Stimulated activated CD8-positive, alpha-beta memory T cell treated with anti-CD3 and anti-CD28 coated beads, Interleukin-12 subunit alpha, Interleukin-12 subunit beta, amount 100 ng/mL, for 4 hours (primary cell): Measurements from ENCODE around the gene DHRS12.

Source experiments
- DNase-seq: peaks from one replicate; pipeline ENCODE4 v3.0.0-alpha.2; 2020; ENCODE audit warnings: low read depth

DHRS12 gene

DNA sequence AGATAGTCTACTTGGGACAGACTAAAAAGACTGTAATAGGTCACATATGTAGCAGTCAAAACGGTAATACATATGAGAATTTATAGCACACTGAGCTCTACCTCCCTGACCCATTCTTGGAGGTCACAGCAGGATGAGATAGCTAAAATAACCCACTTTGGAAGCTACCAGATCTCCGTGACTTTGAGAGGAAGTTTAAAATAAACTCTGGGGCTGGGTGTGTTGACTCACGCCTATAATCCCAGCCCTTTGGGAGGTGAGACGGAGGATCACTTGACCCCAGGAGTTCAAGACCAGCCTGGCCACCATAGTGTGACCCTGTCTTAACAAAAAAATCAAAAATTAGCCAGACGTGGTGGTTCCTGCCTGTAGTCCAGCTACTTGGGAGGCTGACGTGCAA lies 45.3 kb downstream of the DHRS12 start:
- DNase-seq = no peak

DNA sequence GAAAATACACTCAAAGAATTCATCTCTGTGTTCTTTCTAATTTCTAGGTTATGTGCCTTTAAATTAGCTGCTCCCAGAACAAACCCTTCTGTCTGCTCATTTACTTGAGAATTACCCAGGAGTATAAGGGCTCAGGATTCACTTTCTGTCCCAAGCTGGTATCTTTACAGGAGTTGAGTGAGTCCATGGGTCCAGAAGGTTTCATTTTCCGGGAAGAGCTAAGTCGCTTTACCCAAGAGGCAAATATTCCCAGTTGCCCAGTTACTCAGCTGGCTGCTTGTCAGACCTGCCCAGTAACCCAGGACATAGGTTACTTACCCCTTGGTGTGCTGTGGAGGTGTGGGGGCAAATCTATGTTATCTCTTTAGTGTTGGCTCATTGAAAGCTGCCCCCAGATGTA lies 47.3 kb downstream of the DHRS12 start:
- DNase-seq = no peak

DNA sequence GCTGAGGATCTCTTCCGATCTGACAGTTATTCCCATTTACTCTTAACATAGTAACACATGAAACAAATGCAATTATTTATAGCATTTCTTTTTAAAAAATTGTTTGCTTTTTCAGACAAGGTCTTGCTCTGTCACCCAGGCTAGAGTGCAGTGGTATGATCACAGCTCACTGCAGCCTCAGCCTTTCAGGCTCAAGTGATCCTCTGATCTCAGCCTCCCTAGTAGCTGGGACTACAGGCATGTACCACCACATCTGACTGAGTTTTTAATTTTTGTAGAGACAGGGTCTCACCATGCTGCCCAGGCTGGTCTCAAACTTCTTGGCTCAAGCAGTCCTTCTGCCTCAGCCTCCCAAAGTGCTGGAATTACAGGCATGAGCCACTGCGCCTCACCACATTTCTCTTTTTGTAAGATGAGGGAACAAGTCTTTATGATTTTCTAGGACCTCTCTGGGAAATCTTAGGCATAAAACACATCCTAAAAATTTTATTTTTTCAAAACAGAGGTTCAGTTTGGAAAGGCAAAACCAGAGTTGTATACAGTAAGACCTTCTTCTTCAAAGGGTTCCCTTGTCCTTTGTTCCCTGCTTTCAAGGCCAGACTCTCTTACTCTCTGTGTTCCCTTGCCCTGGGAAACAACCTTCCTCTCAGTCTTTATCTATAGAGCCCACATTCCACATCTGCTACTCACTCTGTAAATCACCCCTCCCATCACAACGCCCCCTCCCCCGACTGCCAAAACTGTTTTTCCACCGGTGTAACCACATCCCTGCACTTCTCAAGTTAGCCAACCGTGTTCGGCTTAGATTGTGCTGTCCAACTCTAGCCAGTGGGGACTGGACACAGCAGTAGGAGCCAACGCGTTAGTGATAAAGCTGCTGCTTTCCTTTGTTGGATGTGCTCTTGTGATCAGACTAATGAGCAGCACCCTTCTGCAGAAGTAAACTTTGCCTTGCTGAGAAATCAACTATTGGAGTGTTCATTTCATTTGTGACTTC lies 56.2 kb downstream of the DHRS12 start:
- no peak for DNase-seq

DNA sequence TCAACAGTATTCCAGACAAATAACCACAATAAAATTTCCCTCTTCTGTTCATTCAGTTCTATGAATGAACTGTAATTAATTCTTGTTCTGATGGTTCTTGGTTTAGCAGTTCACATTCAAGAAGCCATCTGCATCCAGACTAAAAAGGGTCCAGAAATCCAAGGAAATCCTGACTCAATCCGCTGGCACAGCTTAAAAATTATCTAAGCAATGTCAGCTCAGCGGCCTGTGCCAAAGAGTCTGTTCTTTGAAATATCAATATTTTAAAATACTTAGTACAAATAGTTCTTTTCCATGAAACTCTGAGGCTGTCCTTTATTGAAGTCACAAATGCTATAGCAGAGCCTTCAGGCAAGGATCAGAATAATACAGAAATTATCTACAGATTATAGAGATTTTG lies 57.2 kb downstream of the DHRS12 start:
- DNase-seq = no peak

DNA sequence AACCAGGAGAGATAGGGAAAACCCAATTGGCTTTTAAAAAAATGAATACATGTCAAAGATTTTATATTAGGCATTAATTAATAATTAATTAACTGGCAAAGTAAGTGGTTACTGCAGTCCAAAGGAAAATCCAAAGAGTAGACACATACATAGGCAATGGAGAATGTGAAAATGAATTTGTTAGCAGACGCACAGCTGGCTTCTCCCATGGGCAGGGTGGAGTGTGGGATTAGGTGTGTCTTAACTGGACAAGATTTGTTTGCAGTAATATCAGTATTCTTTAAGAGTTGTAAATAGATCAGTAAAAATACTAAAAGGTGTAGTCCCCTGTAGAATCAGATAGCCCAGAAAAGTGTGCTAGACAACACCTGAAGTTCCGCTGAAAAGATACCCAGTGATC lies 58.7 kb downstream of the DHRS12 start:
- DNase-seq = no peak

DNA sequence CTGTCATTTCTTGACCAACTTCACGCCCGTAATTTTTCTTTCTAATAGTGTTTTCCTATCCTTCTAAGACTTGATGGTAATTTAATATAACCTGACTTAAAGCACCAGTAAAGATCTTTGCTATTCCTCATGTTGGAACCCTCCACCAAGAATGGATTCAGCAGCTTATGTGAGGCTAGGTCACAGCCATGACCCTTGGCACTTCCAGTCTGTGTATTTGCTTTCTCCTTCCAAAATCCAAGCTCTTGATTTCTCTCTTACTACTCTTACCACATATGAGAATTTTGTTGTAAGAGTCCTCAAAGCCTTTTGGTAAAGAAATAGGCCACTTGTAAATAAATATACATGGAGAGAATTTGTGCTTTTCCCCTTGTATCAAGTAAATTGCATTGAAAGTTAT lies 61.4 kb downstream of the DHRS12 start:
- no peak for DNase-seq

DNA sequence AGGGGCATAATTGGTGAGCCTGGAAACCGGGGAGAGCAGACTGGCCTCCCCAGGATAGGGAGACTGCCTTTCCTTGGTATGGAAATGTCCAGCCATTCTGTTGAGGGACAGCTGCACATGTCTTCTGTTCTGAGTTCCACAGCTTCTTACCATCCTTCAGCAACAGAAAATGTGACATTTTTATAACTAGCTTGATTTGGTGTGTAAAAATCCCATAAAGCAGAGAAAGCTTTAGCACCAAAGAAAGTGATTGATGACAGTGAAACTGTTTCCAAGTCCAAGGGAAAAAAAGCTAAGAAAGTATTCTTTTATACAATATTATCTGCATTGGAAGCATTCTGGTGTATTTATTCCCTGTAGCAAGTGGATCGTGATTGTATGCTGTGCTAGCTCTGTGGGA lies 61.9 kb downstream of the DHRS12 start:
- DNase-seq = no peak

DNA sequence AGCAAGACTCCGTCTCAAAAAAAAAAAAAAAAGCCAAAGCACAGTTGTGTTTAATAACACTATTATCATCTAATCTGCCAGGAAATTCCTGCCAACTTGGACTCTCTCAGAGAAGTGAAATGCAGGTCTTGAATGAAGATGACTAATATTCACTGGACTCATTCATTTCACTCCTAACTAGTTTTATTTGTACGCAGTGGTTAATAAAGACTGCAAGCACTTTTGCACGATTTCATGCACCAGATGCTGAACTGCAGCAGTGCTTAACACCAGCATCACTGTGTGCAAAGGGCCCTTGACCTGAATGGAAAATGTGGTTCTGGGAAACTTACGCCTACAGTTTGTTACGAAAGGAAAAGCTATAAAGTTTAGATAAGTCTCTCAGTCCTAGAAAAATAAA lies 63.3 kb downstream of the DHRS12 start:
- no peak for DNase-seq

DNA sequence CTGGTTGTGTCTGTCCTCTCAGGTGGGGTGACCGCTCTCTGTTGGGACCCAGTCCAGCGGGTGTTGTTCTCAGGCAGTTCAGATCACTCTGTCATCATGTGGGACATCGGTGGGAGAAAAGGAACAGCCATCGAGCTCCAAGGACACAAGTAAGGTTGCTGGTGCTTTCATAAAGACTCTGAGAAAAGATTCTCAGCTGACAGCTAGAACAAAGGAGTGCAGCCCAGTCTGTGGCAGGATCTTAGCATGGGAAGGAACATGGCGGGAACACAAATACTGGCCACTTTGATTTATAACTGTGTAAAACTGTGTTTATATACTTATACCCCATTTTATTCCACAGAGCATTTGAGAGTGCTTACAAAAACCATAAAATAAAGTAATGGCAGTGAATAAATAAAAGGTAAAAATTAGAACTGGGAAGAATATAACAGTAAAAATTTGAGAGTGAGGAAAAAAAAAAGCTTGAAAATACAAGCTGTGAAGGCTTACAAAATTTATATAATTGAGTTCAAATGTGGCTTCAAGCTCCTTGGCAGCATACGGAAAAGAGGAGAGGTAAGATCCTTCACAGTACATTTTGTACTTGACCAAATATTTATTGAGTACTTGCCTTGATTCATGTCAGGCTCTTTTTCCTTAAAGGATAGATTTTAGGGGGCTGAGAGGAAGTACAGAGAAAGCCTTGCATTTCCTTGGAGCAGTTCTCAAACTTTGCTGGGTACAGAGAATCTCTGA lies 64.8 kb downstream of the DHRS12 start:
- DNase-seq = no peak

DNA sequence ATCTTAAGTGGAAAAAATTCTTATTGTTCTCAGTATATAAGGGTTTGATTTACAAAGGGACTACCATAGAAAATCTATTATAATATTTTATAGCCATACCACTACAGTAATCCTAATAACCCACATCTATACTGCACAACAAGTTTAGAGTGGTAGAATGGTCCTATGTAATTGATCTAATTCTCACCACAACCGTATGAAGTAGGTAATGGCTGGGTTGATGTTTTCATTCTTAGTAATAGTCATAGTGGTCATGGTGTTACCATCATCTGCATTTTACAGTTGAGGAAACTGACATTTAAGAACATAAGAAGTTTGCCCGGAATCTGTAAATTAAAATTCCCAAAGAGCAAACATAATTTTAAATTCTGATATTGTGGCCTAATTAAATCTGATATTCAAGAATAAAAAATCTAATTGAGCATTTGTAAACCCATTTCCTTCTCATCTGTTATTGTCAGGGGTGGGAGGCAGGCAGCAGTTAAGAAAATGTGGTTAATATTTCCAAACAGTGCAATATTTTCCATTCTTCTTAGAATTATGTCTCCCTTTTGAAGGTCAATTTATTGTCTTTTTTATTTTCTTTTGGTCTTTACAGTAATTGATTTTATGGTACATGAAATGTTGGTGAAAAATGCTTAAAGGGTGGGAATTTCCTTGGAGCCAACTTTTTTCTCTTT lies 65.6 kb downstream of the DHRS12 start:
- no peak for DNase-seq

DNA sequence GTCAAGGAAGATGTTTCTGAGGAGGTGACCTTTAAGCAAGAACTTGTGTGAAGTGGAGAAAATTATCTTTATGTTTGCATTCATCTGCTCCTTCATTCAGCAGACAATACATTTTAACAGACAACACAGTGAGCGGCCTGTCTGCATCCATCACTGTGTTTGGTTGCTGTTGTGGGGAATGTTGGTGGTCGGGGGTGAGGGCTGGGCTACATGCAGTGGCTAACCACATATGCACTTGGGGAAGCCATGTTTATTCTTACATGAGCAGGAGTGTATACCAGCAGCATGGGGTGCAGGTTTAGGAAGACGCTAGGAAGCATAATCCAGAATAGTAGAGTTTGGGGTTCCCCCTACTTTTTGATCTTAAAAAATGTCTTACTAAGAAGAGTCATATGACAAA lies 66.4 kb downstream of the DHRS12 start:
- DNase-seq = no peak

DNA sequence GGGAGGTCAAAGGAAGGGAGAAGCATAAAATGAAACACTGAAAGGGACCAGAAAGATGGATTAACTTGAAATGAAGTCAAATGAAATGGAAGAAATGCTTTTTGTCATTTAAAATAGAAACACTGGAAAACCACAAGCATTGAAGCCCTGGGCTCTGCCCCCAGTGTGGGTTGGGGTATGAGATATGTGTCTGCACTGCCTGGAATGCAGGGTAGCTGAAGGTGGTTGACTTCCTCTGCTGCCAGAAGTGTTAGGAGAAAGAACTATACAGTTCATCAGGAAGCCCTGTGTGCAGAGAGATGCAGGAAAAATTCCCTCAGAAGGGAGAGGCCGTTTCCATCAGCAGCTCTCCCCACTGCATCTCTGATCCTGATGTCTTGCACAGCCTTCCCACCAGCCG lies 69.2 kb downstream of the DHRS12 start:
- no peak for DNase-seq

DNA sequence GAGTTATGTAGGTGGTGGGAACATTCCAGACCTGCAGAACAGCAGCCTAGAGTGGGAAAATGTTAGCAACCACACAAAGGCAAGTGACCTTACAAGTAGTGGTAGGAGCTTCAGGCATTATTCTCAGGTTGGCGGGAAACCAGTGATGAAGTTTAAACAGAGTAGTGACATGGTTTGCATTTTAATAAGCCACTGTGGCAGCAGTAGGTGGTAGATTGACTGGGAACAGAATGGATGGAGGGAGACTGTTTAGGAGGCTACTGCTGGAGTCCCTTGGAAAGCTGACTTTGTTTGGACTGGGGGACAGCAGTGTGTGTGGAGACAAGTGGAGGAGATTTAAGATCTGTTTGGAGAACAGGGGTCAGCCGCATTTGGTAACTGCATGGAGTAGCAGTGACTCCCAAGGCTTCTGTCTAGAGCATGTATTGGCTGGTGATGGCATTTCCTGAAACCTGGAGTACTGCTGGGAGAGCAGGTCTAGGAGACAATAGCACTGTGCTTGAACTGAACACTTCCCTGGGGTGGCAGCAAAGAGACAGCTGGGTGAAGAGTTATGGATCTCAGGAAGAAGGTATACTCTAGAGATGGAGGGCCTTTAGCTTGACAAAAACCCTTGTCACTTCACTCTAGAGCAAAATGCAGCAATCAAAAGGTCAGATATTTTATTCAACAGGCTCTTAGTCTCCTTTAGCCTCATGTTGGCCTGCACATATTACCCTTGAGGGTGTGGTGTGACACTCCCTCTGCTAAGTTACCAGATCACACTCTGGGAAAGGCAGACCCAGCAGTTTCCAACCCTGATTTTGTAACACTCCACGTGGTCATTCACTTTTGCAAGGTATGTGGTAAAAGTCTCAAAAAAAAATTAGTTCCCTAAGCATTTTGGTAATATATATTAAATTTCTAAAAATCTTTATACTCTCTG lies 70.3 kb downstream of the DHRS12 start:
- no peak for DNase-seq

DNA sequence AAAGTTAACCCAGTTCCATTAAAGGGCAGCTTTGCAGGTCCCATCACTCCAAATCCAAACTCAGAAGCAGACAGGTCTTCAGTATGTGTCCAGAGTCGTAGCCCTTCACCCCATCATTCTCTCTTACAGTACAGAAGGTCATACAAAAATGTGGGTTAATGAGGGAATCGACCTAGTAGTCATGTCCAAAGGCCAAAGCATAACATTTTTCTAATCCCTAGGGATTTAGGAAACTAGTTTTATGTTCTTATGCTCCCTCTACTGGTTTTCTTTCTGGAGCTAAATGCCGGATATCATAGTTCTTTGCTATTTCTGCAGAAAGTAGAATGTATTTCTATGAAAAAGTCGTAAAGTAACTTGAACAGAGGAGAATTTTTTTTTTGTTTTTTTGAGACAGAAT lies 72.2 kb downstream of the DHRS12 start:
- DNase-seq = no peak

DNA sequence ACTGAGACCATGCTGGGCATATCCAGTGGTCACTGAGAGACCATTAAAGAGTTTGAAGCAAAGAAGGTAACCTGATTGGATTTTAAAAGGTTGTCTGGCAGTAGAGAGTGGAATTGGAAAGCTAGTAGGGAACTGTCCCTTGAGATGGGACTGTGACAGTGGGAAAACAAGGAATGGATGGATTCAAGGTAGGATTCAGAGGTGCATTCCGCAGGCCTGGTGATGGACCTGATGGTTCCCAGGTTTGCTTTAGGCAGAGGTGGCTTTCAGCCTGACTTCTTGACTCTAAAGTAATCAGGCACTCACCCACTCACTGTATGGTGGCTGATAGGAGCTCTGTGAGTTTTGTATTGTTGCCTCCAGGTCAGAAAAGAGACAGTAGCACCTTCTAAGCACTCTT lies 73.0 kb downstream of the DHRS12 start:
- DNase-seq = no peak

DNA sequence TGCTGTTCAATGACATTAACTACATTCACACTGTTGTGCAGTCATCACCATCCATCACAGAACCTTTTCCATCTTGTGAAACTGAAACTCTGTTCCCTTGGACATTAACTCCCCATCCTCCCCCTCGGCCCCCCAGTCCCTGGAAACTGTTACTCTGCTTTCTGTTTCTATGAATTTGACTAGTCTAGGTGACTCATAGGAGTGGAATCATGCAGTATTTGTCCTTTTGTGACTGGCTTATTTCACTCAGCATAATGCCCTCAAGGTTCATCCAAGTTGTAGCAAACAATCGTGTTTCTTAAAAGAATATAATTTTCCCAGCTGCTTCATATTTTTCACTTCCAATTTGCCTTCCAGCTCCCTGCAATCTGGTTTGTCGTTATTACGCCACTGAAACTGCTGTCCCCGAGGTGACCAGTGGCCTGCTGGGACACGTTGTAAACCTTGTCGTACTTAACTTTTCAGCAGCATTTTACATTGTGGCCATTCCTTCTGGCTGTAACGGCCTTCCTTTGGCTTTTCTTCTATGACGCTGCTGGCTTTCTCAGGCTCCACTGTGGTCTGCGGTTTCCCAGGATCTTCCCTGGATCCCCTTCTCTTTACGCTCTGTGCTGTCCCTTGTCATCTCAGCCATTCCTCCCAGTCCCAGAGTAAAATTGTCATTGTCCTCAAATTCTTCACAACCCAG lies 74.0 kb downstream of the DHRS12 start:
- no peak for DNase-seq

DNA sequence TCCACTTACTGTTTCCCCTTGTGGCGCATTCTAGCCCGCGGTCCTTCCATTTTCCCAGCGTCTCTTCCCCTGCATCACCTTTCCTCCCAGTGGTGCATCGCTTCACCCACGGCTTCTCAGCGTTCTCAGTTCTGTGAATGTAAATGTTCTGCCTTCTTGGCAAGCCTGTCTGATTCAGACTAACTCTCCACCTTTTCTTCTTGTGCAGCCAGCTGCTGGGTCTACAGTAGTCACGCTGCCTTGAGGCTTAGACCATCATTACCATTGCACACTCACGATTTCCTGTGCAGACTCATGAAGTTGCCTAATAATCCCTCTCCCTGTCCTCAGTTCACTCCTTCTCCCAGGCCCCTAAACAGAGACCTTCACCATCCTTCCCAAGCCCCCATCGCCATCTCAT lies 75.0 kb downstream of the DHRS12 start:
- no peak for DNase-seq

DNA sequence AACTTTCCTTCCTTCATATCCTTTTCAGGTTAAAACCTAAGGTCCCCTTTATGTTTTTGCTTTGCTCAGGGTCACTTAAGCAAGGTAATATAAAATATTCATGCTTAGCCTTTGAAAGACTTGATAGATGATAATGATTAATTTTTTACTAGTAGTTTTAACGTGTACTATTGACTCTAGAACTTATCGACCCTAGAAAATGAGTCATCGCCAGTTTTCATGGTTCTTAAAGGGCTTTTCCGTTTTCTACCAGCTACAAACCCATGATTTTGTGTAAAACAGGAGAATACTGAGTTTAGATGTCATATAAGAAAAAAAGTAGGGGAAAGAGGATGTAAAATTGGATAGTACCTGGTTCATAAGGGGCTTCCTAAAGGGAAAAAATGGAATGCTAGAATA lies 75.7 kb downstream of the DHRS12 start:
- no peak for DNase-seq

DNA sequence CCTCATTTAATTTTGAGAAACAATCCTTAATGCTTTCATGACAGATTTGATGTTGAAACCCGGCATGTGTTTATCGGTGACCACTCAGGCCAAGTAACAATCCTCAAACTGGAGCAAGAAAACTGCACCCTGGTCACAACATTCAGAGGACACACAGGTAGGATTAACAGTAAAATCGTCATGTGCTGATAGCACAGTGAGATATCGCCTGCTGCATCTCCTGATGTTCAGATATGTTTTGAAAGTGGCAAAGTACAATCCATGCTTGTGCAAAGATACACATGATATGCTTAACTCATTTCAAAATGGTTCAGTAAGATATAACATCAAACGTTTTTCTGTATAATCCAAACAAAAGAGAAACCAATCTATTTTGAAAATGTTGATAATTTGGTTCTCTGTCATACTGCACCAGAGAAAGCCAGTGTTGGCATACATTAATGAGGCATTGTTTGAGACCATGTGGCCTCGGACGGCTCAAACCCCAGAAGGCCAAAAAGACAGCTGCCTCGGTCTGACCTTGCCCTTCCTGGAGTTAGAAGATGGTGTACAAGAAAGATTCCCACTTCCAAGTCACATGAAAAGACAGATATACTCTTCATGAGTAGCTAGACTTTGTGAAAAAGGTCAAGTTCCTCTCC lies 76.2 kb downstream of the DHRS12 start:
- DNase-seq = no peak

DNA sequence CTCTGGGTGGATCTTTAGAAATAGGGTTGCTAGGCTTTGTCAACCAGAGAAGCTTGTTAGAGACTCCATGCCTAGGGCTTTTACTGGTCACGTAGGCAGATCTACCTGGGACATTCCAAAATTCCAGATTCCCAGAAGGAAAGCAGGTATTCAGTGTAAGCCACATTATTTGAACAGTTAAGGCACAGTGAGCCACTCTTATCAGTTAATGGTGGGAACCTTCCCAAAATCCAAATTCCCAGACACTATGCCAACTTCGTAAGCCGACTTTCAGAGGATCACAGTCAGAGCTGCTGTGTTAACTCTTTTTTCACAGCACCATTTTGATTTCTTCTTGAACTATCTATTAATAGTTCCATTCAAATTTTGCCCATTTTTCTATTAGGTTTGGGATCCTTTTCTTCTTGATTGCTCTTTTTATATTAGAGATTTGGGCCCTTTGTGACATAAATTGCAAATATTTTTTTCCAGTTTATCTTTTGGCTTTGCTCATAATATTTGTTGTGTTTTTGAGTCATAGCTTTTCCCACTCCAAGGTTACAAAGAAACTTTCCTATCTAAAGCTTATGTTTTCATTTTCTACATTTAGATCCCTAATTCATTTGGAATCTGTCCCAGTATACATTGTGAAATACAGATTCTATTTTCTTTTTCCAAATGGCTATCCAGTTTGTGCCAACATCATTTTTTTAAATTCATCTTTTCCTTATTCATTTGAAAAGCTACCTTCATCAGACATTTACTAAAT lies 77.3 kb downstream of the DHRS12 start:
- DNase-seq = no peak
